Posterior cingulate gyrus (tissue), 11 donors: ENCODE data around the gene EFCAB6.

Source experiments
- DNase-seq, 10 donors: peaks; one replicate each; pipeline versions ENCODE4 v3.0.0 to v3.0.0-alpha.2; 2020 to 2021; ENCODE audit warnings: mixed read lengths in 3 of 10
- intact Hi-C: fragments of 100-400 bp; cut with DNase I; formaldehyde crosslinking; loops from one replicate; pipeline ENCODE4 v1.15.1; 2023

Gene EFCAB6

GRCh38 chr22:43501878-43502277, 310.2 kb downstream of the EFCAB6 start:
- DNase-seq = peak in 9 of 10 donors; percentile 27 to 95 (median 64)
- intact Hi-C loops = no loop called here

- DNase-seq = peak in 3 of 10 donors; percentile 73 to 83 (median 81)
- intact Hi-C loops = no loop called here
These were observed 311.0 kb downstream of the EFCAB6 start for GRCh38 chr22:43500792-43501785.

DNA sequence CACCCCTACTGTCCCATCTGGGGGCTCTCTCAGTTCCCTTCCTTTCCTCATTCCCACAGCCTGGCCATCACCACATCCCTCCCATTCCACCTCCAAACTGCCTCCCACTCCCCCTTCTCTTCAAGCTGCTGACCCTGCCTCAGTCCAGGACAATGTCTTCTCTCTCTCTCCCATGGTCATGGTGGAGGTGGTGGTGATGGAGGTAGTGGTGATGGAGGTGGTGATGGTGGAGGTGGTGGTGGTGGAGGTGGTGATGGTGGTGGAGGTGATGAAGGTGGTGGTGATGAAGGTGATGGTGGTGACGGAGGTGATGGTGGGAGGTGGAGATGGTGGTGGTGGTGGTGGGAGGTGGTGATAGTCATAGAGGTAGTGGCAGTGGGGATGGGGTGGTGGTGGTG, 313.2 kb downstream of the EFCAB6 start:
- intact Hi-C loops = no loop called here
- DNase-seq = peak in 1 of 10 donors; percentile 44

- intact Hi-C loops = no loop called here
- DNase-seq = peak in 3 of 10 donors; percentile 63 to 75 (median 65)
These were observed 313.9 kb downstream of the EFCAB6 start for GRCh38 chr22:43497956-43498855.

DNA sequence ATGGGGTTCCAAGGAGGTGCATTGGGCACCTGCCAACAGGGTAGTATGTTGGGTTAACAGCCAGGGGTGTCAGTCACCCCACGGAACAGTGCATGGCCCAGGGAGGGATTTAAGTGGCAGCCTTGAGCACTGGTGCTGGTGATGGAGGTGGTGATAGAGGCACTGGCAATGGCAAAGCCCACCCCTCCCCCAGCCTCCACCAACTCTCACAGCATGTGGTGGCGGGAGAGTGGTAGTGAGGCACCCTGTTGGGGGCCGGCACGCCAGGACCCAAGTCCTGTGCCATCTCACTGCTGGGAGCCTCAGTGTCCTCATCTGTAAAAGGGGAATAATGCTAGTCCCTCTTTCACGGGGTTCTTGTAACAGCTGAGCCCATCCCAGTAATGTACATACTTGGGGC, 318.8 kb downstream of the EFCAB6 start:
- intact Hi-C loops = no loop called here
- peak in 2 of 10 donors; percentile 52 to 59 for DNase-seq

- intact Hi-C loops = no loop called here
- DNase-seq = no peak
These were observed 320.4 kb downstream of the EFCAB6 start for GRCh38 chr22:43491737-43492136.

- intact Hi-C loops = no loop called here
- DNase-seq = no peak
These were observed 320.9 kb downstream of the EFCAB6 start for GRCh38 chr22:43491177-43491576.

DNA sequence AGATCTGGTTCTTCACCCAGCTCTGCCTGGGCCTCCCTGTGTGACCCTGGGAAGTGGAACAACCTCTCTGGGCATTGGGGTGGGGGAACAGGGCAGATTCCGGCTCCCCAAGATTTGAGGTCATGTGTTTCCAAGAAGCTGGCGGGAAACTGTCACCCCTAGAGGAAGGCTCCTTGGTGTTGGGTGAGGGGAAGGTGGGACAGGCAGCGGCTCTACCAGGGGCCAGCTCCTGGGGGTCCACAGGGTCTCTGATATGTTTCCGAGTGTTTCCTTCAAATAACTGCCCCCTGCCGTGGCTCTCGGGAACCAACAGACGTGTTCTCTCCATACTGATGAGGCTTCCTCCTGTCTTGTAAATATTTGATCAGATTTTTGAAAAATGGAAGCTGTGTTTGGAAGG, 321.8 kb downstream of the EFCAB6 start:
- peak in 1 of 10 donors; percentile 42 for DNase-seq
- intact Hi-C loops = no loop called here

DNA sequence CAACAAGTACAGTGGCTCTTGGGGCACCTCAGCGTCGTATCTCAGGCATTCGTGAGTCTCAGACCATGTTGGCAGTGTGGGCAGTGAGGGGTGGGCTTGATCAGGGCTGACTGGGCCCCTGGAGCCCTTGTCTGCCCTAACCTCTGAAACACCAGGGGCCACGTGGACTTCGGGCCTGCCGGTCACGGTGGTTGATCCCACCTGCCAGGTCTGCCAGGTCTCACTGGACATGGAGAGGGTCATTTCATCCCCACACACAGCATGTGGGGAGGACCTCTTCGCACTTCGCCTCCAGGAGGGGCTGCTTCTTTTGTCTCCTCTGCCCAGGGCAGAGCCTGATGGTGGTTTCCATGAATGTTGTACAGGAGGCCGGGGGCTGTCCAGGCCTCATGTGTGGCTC, 323.2 kb downstream of the EFCAB6 start:
- peak in 2 of 10 donors; percentile 81 to 82 for DNase-seq
- intact Hi-C loops = no loop called here

- intact Hi-C loops = no loop called here
- DNase-seq = peak in 1 of 10 donors; percentile 72
These were observed 323.9 kb downstream of the EFCAB6 start for GRCh38 chr22:43488031-43488866.

- peak in 2 of 10 donors; percentile 65 to 75 for DNase-seq
- intact Hi-C loops = no loop called here
These were observed 324.6 kb downstream of the EFCAB6 start for GRCh38 chr22:43487311-43488030.

DNA sequence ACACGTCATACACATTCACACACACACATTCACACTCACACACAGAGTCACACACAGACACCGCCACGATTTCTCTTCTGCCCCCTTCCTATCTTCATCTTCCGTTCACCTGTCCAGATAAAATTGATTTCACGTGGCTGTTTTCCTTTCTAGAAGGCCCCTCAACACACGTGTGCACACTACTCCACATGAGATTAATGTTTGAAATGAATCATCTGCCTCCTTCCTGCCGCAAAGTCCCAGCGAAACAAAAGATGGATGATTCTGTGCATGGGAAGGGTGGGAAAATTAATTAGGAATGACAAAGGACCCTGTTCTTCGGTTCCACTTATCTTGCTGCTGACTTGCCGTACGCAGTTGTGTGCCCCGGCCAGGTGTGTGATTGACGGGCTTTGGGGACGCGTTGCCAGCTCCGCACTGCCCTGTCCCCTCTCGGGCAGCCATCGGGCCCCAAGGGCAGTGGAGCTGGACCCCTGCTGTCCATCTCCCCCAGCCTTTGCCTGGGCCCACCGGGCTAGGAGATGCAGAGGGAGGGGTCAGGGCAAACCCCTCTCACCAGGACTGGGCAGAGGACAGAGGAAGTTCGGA, 326.5 kb downstream of the EFCAB6 start:
- intact Hi-C loops = no loop called here
- peak in 1 of 10 donors; percentile 54 for DNase-seq

DNA sequence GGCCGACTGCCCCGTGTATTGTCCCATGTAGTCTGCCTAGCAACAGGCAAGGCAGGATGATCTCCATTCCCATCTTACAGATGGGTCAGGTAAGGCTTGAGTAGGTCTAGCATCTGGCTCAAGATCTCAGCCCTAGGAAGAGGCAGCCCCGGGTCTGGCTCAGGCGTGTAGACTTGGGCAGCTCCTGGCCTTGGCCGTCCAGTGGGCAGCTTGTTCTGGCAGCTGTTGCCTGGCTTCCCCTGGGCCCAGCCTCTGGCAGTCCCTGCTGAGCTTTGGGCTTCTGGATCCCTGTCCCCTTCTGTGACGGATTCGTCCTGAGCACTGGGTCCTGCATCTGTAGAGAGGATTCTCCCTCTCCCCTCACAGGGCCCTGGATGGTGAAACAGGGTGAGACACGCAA, 327.9 kb downstream of the EFCAB6 start:
- DNase-seq = peak in 2 of 10 donors; percentile 72 to 80
- intact Hi-C loops = no loop called here

GRCh38 chr22:43483669-43484068, 328.4 kb downstream of the EFCAB6 start:
- DNase-seq = peak in 1 of 10 donors; percentile 75
- intact Hi-C loops = no loop called here

- peak in 1 of 10 donors; percentile 61 for DNase-seq
These were observed 328.8 kb downstream of the EFCAB6 start for GRCh38 chr22:43483266-43483665.

DNA sequence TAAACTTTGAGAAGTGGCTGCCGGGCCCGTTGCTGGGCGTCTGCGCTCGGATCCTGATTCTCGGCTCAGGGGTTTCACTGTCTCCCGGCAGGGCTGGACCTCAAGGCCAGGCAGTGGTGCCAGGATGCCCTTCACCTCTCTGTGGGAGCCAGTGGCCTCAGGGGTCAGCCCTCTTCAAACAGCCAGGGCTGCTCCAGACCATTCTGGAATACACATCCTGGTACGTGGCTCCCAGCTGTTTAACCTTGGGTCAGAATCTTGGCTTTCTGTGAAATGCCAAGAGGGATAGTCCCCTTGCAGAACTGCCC, 329.8 kb downstream of the EFCAB6 start:
- DNase-seq = peak in 1 of 10 donors; percentile 87
- intact Hi-C loops = no loop called here

More at GRCh38 chr22:43483266-43483665, 328.8 kb downstream of the EFCAB6 start:
- intact Hi-C loops = no loop called here

DNA sequence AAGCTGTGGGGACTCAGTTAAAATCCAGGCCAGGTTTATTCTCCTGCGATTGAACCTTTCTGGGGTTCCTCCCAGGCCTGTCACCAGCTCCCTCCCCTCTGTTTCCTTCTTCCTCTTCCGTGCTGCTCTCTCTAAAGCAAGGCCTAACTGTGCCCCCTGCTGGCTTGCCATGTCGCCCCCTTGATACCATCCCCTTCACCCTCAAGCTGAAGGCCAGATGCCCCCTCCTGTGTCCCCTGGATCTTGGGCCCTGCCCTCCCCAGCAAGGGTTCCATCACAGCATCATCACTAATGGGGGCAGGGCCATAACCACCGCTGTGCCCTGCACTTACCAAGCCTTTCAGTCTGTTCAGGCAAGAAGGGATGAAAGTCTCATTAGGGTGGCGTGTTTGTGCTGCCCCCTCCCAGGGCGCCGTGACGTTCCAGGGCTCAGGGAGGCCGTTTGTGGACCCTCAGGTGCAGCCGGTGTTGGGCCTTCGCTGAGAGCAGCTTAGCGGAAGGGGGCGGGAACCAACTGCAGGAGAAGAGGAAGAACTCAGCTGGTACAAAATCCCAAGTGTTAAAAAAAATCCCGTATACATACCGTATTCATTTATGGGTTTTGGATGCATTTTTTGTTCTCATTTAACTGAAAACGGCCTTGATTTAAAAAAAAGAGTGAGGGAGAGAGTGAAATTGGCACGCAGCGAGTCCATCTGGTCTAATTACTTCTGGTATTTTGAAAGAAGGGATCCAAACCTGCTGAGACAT, 330.4 kb downstream of the EFCAB6 start:
- peak in 4 of 10 donors; percentile 46 to 89 (median 72) for DNase-seq

DNA sequence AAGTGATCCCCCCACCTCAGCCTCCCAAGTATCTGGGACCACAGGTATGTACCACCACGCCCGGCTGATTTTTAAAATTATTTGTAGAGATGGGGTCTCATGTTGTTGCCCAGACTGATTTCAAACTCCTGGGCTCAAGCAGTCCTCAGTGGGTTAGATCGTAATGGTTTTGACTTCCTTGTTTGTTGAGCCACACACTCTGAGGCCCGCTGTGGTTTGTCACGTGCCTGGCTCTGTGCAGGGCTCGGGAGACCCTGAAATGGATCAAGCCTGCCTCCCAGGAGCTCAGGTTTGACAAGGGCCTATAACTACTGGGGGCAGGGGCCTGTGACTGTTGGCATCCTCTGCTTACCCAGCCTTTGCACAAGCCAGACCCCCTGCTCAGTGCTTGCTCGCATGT, 332.1 kb downstream of the EFCAB6 start:
- DNase-seq = peak in 1 of 10 donors; percentile 51
- intact Hi-C loops = no loop called here

More for the DNA sequence above, 330.4 kb downstream of the EFCAB6 start:
- intact Hi-C loops = no loop called here
